Endothelial cell of umbilical vein (primary cell): ENCODE data around the gene DIO3.

ENCODE experiments used
- CTCF ChIP-seq, 2 donors: IDR thresholded peaks; 1 replicate in 1 of 2; 2 replicates in 1 of 2; pipeline ENCODE4 v1.5.1; 2011; ENCODE audit warnings: low read length in 2 of 2, mild to moderate bottlenecking in 2 of 2, moderate library complexity in 2 of 2, control low read depth in 1 of 2, inconsistent platforms in 1 of 2, low read depth in 1 of 2; ENCODE audit not compliant: insufficient read depth in 1 of 2; ENCODE audit errors: extremely low read depth in 1 of 2
- EZH2 ChIP-seq: IDR thresholded peaks from 2 replicates; pipeline ENCODE4 v1.6.1; 2012; ENCODE audit warnings: borderline replicate concordance, low read depth, mild to moderate bottlenecking, moderate library complexity, low read length, inconsistent platforms; ENCODE audit not compliant: severe bottlenecking
- JUN ChIP-seq: IDR thresholded peaks from 2 replicates; pipeline ENCODE4 v1.6.1; 2011; ENCODE audit warnings: borderline replicate concordance, low read depth; ENCODE audit not compliant: insufficient read length, insufficient read depth
- MAX ChIP-seq: IDR thresholded peaks from 2 replicates; pipeline ENCODE4 v1.6.1; 2011; ENCODE audit not compliant: insufficient read depth, insufficient read length
- MYC ChIP-seq: IDR thresholded peaks from one replicate; pipeline ENCODE4 v1.6.1; 2011; ENCODE audit warnings: mild to moderate bottlenecking, low read depth, low read length
- POLR2A ChIP-seq: IDR thresholded peaks from 2 replicates; pipeline ENCODE4 v1.6.1; 2012; ENCODE audit warnings: low read depth, mild to moderate bottlenecking, control low read depth, low read length

- no peak for TF ChIP-seq MYC
- TF ChIP-seq CTCF (IDR thresholded peaks at IDR 0.05; ENCODE audit: extremely low read depth in 1 of 2, insufficient read depth in 1 of 2, low read depth in 1 of 2, low read length in 2 of 2) = no peak
- TF ChIP-seq EZH2 = no peak
- no peak for TF ChIP-seq POLR2A
- TF ChIP-seq MAX = no peak
- no peak for TF ChIP-seq JUN
These were observed 13.2 kb upstream of the DIO3 start for GRCh38 chr14:101547961-101548669.
